WTC11 (cell line): ENCODE measurements around the gene CHKA. TPM values are rescaled to one million over a fixed set of nuclear protein-coding genes. Genes with fewer than 3 reads are reported as not detected.

Source experiments
- ATAC-seq: fragments of 200-7000 bp; cut with Tn5 transposase; 2 replicates; pipeline ENCODE4 v1.10.0; 2021; ENCODE audit warnings: mild to moderate bottlenecking, moderate library complexity
- CTCF ChIA-PET: fragments of 300-600 bp; sonication (Branson Sonifier 250); formaldehyde crosslinking; loops from one replicate; lab custom pipeline; 2021; ENCODE audit warnings: antibody characterized with exemption; lab: Charles Lee
- POLR2A ChIA-PET: fragments of 350-600 bp; sonication (Branson Sonifier 250); formaldehyde crosslinking; loops from one replicate; lab custom pipeline; 2021; ENCODE audit warnings: antibody characterized with exemption; lab: Charles Lee
- DNase-seq: peaks from one replicate; pipeline ENCODE4 v3.0.0; 2021; ENCODE audit warnings: low spot score
- H3K27ac Mint-ChIP-seq: 2 replicates; pipeline ENCODE4 v1.8.0; 2021; ENCODE audit warnings: mixed read lengths
- H3K27me3 Mint-ChIP-seq: 2 replicates; pipeline ENCODE4 v1.8.0; 2021; ENCODE audit warnings: low read depth, mild to moderate bottlenecking, moderate library complexity, mixed read lengths
- H3K36me3 Mint-ChIP-seq: 2 replicates; pipeline ENCODE4 v1.8.0; 2021; ENCODE audit warnings: mixed read lengths
- H3K4me1 Mint-ChIP-seq: 2 replicates; pipeline ENCODE4 v1.8.0; 2022; ENCODE audit warnings: mixed read lengths
- H3K4me3 Mint-ChIP-seq: 2 replicates; pipeline ENCODE4 v1.8.0; 2021; ENCODE audit warnings: mild to moderate bottlenecking, moderate library complexity, mixed read lengths
- H3K9me3 Mint-ChIP-seq: 2 replicates; pipeline ENCODE4 v1.8.0; 2021; ENCODE audit warnings: mixed read lengths
- ESRRA ChIP-seq: sonication (generic); formaldehyde crosslinking; IDR thresholded peaks from 2 replicates; pipeline ENCODE4 v1.8.1; 2022; ENCODE audit warnings: mild to moderate bottlenecking, missing genetic modification reagents, borderline replicate concordance
- GRHL2 ChIP-seq: fragments of 250-450 bp; sonication (Bioruptor Pico); IDR thresholded peaks from 2 replicates; pipeline ENCODE4 v1.8.0; 2022; ENCODE audit warnings: mild to moderate bottlenecking, moderate library complexity; ENCODE audit not compliant: insufficient replicate concordance, severe bottlenecking
- GTF2I ChIP-seq: fragments of 250-450 bp; sonication (Bioruptor Pico); conservative IDR thresholded peaks from 2 replicates; pipeline ENCODE4 v1.4.0; 2021; ENCODE audit warnings: mild to moderate bottlenecking
- KAT7 ChIP-seq: sonication (generic); formaldehyde crosslinking; IDR thresholded peaks from 2 replicates; pipeline ENCODE4 v1.8.1; 2023; ENCODE audit warnings: missing genetic modification reagents, mild to moderate bottlenecking, borderline replicate concordance
- NFE2L1 ChIP-seq: sonication (generic); formaldehyde crosslinking; IDR thresholded peaks from 2 replicates; pipeline ENCODE4 v1.8.1; 2023; ENCODE audit warnings: missing genetic modification reagents
- NR1H2 ChIP-seq: sonication (generic); formaldehyde crosslinking; IDR thresholded peaks from 2 replicates; pipeline ENCODE4 v1.9.0; 2021; ENCODE audit warnings: mild to moderate bottlenecking, moderate library complexity, missing genetic modification reagents
- OVOL2 ChIP-seq: fragments of 250-450 bp; sonication (Bioruptor Pico); IDR thresholded peaks from 2 replicates; pipeline ENCODE4 v1.9.0; 2021; ENCODE audit warnings: mild to moderate bottlenecking, borderline replicate concordance
- PRRX2 ChIP-seq: fragments of 250-450 bp; sonication (Bioruptor Pico); IDR thresholded peaks from 2 replicates; pipeline ENCODE4 v1.8.0; 2021; ENCODE audit warnings: mild to moderate bottlenecking
- TEAD4 ChIP-seq: sonication (generic); formaldehyde crosslinking; IDR thresholded peaks from 2 replicates; pipeline ENCODE4 v1.8.0; 2022; ENCODE audit warnings: mild to moderate bottlenecking, missing genetic modification reagents
- ZNF138 ChIP-seq: sonication (generic); formaldehyde crosslinking; conservative IDR thresholded peaks from 2 replicates; pipeline ENCODE4 v1.8.1; 2022; ENCODE audit warnings: mild to moderate bottlenecking, moderate library complexity, missing genetic modification reagents
- total RNA-seq: library from RNA; stranded (reverse); gene quantifications from 3 replicates; pipeline ENCODE4 v1.2.3, GENCODE V29; 2021
- TF ChIP-seq, protein P1 (sequence below): sonication (generic); formaldehyde crosslinking; IDR thresholded peaks from 2 replicates; pipeline ENCODE4 v1.8.0; 2022; ENCODE audit warnings: mild to moderate bottlenecking, missing genetic modification reagents
- TF ChIP-seq, protein P2 (sequence below): sonication (generic); formaldehyde crosslinking; IDR thresholded peaks from 2 replicates; pipeline ENCODE4 v1.8.0; 2023; ENCODE audit warnings: mild to moderate bottlenecking, missing genetic modification reagents
- TF ChIP-seq, protein P3 (sequence below): sonication (generic); formaldehyde crosslinking; IDR thresholded peaks from 2 replicates; pipeline ENCODE4 v1.8.1; 2023; ENCODE audit warnings: mild to moderate bottlenecking, missing genetic modification reagents, borderline replicate concordance
- TF ChIP-seq, protein P4 (sequence below): sonication (generic); formaldehyde crosslinking; IDR thresholded peaks from 2 replicates; pipeline ENCODE4 v1.8.1; 2022; ENCODE audit warnings: mild to moderate bottlenecking, missing genetic modification reagents, moderate library complexity, borderline replicate concordance
- TF ChIP-seq, protein P5 (sequence below): fragments of 250-450 bp; sonication (Bioruptor Pico); IDR thresholded peaks from 2 replicates; pipeline ENCODE4 v1.9.0; 2021; ENCODE audit warnings: mild to moderate bottlenecking, borderline replicate concordance
- TF ChIP-seq, protein P6 (sequence below): sonication (generic); formaldehyde crosslinking; IDR thresholded peaks from 2 replicates; pipeline ENCODE4 v1.8.0; 2022; ENCODE audit warnings: mild to moderate bottlenecking, missing genetic modification reagents
- TF ChIP-seq, protein P7 (sequence below): sonication (generic); formaldehyde crosslinking; IDR thresholded peaks from 2 replicates; pipeline ENCODE4 v1.8.1; 2023; ENCODE audit warnings: mild to moderate bottlenecking, missing genetic modification reagents

CHKA gene
- total RNA-seq, 1 experiment from 2014 or later: 76.1 TPM

DNA sequence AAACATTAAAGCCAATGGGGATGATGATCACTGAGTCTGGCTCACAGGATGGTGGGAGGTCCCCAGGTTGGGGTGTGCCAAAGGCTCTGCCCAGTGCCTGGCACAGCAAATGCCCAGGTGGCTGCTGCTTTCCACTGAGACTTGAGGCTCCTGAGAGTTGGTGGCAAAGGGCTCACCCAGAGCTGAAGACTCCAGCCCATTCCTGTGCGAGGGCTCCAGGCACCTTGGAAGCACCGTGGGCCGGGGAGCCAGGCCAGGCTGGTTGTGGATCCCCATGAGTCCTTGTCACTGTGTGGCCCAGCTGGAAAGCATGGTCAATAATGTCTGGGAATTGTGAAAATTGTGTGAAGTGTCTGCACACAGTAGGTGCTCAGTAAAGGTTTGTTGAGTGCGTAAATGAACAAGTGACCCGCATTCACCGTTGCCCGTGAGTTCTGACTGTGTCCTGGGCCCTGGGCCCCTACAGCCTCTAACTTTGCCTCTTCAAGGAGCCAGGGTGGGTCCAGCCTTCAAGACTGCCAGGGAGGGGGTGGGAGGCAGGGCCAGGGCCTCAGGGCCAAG is 114.5 kb downstream of the CHKA start:
- H3K36me3 Mint-ChIP-seq: peaks cover 2% of the 10 kb centered on the region
- H3K4me1 Mint-ChIP-seq: peaks cover 42% of the 10 kb centered on the region
- H3K4me3 Mint-ChIP-seq: no peak overlapping the region
- H3K27ac Mint-ChIP-seq: no peak overlapping the region
- H3K27me3 Mint-ChIP-seq: no peaks in the 10 kb centered on the region; the same call in none of the 2 replicates
- DNase-seq (no peak), ATAC-seq (no peak)
- ChIA-PET CTCF (no interaction called here), POLR2A (no interaction called here)
- TF ChIP-seq GTF2I: no peak
- TF ChIP-seq, protein P1, sequence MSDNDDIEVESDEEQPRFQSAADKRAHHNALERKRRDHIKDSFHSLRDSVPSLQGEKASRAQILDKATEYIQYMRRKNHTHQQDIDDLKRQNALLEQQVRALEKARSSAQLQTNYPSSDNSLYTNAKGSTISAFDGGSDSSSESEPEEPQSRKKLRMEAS (CRISPR knock-in tag): no peak
- TF ChIP-seq, protein P2, sequence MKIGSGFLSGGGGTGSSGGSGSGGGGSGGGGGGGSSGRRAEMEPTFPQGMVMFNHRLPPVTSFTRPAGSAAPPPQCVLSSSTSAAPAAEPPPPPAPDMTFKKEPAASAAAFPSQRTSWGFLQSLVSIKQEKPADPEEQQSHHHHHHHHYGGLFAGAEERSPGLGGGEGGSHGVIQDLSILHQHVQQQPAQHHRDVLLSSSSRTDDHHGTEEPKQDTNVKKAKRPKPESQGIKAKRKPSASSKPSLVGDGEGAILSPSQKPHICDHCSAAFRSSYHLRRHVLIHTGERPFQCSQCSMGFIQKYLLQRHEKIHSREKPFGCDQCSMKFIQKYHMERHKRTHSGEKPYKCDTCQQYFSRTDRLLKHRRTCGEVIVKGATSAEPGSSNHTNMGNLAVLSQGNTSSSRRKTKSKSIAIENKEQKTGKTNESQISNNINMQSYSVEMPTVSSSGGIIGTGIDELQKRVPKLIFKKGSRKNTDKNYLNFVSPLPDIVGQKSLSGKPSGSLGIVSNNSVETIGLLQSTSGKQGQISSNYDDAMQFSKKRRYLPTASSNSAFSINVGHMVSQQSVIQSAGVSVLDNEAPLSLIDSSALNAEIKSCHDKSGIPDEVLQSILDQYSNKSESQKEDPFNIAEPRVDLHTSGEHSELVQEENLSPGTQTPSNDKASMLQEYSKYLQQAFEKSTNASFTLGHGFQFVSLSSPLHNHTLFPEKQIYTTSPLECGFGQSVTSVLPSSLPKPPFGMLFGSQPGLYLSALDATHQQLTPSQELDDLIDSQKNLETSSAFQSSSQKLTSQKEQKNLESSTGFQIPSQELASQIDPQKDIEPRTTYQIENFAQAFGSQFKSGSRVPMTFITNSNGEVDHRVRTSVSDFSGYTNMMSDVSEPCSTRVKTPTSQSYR (CRISPR knock-in tag): no peak
- TF ChIP-seq, protein P3, sequence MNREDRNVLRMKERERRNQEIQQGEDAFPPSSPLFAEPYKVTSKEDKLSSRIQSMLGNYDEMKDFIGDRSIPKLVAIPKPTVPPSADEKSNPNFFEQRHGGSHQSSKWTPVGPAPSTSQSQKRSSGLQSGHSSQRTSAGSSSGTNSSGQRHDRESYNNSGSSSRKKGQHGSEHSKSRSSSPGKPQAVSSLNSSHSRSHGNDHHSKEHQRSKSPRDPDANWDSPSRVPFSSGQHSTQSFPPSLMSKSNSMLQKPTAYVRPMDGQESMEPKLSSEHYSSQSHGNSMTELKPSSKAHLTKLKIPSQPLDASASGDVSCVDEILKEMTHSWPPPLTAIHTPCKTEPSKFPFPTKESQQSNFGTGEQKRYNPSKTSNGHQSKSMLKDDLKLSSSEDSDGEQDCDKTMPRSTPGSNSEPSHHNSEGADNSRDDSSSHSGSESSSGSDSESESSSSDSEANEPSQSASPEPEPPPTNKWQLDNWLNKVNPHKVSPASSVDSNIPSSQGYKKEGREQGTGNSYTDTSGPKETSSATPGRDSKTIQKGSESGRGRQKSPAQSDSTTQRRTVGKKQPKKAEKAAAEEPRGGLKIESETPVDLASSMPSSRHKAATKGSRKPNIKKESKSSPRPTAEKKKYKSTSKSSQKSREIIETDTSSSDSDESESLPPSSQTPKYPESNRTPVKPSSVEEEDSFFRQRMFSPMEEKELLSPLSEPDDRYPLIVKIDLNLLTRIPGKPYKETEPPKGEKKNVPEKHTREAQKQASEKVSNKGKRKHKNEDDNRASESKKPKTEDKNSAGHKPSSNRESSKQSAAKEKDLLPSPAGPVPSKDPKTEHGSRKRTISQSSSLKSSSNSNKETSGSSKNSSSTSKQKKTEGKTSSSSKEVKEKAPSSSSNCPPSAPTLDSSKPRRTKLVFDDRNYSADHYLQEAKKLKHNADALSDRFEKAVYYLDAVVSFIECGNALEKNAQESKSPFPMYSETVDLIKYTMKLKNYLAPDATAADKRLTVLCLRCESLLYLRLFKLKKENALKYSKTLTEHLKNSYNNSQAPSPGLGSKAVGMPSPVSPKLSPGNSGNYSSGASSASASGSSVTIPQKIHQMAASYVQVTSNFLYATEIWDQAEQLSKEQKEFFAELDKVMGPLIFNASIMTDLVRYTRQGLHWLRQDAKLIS (CRISPR knock-in tag): no peak
- no peak for TF ChIP-seq KAT7 (CRISPR knock-in tag)
- TF ChIP-seq ESRRA (CRISPR knock-in tag): no peak
- no peak for TF ChIP-seq PRRX2 (CRISPR knock-in tag)
- no peak for TF ChIP-seq OVOL2 (CRISPR knock-in tag)
- TF ChIP-seq, protein P4, sequence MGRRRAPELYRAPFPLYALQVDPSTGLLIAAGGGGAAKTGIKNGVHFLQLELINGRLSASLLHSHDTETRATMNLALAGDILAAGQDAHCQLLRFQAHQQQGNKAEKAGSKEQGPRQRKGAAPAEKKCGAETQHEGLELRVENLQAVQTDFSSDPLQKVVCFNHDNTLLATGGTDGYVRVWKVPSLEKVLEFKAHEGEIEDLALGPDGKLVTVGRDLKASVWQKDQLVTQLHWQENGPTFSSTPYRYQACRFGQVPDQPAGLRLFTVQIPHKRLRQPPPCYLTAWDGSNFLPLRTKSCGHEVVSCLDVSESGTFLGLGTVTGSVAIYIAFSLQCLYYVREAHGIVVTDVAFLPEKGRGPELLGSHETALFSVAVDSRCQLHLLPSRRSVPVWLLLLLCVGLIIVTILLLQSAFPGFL (CRISPR knock-in tag): no peak
- no peaks in the 10 kb centered on the region for H3K9me3 Mint-ChIP-seq

DNA sequence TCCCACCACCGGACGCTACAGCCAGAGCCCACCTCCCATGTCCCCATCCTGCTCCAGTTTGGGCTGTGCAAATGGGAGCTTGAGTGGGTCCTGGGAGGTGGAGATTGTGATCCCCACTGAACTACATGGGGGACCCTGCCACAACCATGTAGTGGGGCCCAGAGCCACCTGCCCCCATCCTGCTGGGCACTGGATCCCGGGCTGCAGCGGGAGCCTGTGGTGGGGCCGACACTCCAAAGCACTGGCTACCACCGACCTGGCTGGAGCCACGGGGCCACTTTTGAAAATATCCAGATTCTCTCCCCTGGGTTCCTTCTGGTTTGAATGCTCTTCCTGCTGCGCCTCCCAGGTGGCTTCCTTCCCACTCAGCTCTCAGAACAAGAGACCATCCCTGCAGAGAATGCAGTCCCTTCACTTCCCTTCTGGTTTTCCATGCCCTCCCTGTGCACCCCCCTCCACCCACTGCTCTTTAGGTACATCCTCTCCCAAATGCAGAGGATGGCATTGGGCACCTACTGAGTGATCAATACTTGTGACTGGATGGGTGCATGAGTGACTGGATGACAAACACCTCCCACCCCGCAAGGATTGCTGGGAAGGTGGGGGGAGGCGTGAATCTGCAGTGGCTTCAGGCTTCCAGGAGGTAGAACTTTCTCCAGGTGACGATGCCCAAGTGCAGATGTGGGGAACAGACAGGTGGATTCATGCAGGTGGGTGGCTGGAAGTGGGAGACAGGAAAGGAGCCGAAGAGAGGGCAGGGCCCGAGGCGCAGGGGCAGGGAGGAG is 116.4 kb downstream of the CHKA start:
- POLR2A ChIA-PET: no interaction called here
- peaks cover 29% of the 10 kb centered on the region for H3K4me1 Mint-ChIP-seq
- H3K27ac Mint-ChIP-seq: no peak overlapping the region
- ATAC-seq: no peak
- CTCF ChIA-PET: no interaction called here
- peak; percentile 12 for DNase-seq
- no peaks in the 10 kb centered on the region; the same call in none of the 2 replicates for H3K27me3 Mint-ChIP-seq
- peak overlapping the region; percentile 75 for H3K4me3 Mint-ChIP-seq
- no peaks in the 10 kb centered on the region for H3K9me3 Mint-ChIP-seq
- H3K36me3 Mint-ChIP-seq: peaks cover 2% of the 10 kb centered on the region
- TF ChIP-seq, protein P5, sequence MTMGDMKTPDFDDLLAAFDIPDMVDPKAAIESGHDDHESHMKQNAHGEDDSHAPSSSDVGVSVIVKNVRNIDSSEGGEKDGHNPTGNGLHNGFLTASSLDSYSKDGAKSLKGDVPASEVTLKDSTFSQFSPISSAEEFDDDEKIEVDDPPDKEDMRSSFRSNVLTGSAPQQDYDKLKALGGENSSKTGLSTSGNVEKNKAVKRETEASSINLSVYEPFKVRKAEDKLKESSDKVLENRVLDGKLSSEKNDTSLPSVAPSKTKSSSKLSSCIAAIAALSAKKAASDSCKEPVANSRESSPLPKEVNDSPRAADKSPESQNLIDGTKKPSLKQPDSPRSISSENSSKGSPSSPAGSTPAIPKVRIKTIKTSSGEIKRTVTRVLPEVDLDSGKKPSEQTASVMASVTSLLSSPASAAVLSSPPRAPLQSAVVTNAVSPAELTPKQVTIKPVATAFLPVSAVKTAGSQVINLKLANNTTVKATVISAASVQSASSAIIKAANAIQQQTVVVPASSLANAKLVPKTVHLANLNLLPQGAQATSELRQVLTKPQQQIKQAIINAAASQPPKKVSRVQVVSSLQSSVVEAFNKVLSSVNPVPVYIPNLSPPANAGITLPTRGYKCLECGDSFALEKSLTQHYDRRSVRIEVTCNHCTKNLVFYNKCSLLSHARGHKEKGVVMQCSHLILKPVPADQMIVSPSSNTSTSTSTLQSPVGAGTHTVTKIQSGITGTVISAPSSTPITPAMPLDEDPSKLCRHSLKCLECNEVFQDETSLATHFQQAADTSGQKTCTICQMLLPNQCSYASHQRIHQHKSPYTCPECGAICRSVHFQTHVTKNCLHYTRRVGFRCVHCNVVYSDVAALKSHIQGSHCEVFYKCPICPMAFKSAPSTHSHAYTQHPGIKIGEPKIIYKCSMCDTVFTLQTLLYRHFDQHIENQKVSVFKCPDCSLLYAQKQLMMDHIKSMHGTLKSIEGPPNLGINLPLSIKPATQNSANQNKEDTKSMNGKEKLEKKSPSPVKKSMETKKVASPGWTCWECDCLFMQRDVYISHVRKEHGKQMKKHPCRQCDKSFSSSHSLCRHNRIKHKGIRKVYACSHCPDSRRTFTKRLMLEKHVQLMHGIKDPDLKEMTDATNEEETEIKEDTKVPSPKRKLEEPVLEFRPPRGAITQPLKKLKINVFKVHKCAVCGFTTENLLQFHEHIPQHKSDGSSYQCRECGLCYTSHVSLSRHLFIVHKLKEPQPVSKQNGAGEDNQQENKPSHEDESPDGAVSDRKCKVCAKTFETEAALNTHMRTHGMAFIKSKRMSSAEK (CRISPR knock-in tag): no peak
- TF ChIP-seq NFE2L1 (CRISPR knock-in tag) (no peak), TEAD4 (CRISPR knock-in tag) (no peak), ZNF138 (CRISPR knock-in tag) (no peak), GRHL2 (CRISPR knock-in tag) (no peak), NR1H2 (CRISPR knock-in tag) (no peak)
- TF ChIP-seq, protein P6, sequence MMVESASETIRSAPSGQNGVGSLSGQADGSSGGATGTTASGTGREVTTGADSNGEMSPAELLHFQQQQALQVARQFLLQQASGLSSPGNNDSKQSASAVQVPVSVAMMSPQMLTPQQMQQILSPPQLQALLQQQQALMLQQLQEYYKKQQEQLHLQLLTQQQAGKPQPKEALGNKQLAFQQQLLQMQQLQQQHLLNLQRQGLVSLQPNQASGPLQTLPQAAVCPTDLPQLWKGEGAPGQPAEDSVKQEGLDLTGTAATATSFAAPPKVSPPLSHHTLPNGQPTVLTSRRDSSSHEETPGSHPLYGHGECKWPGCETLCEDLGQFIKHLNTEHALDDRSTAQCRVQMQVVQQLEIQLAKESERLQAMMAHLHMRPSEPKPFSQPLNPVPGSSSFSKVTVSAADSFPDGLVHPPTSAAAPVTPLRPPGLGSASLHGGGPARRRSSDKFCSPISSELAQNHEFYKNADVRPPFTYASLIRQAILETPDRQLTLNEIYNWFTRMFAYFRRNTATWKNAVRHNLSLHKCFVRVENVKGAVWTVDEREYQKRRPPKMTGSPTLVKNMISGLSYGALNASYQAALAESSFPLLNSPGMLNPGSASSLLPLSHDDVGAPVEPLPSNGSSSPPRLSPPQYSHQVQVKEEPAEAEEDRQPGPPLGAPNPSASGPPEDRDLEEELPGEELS (CRISPR knock-in tag): no peak
- TF ChIP-seq, protein P7, sequence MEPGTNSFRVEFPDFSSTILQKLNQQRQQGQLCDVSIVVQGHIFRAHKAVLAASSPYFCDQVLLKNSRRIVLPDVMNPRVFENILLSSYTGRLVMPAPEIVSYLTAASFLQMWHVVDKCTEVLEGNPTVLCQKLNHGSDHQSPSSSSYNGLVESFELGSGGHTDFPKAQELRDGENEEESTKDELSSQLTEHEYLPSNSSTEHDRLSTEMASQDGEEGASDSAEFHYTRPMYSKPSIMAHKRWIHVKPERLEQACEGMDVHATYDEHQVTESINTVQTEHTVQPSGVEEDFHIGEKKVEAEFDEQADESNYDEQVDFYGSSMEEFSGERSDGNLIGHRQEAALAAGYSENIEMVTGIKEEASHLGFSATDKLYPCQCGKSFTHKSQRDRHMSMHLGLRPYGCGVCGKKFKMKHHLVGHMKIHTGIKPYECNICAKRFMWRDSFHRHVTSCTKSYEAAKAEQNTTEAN (CRISPR knock-in tag): no peak
